ENCODE data around the gene NR2F1.
"Not testable (repeated sequence)": the region's sequence is repeated elsewhere in the genome, so short reads cannot be mapped to it uniquely, and the experiment has no call there.

The NR2F1 gene

DNA sequence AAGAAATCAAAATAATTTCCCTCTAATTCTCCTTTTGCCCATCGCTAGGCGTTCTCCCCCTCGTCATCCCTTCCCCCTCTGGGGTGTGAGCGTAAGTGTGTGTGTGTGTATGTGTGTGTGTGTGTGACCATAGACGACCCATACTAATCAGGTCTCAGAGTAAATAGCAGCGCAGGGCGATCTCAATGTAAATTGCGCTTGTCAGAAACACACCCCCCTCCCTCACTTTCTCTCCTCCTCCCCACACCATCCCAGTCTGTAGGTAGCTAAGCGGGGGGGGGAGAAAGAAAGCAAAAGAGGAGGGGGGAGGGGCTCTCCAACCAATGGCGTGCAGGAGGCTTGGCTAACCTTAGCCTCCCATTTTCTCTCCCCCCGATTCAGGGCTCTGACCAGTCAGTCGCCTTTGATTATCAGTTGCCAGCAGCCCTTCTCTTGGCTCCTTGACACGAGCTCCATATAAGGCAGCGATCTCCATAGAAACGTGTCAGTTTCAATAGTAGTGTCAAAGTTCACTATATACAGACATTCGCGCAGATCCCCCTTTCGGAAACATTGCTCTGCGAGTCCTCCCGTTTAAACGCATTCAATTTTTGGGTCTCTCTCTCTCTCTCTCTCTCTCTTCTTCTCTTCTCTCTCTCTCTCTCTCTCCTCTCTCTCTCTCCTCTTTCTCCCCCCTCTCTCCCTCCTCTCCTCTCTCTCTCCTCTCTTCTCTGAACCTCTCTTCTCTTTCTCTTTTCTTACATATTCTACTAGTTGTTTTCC is at the start of gene NR2F1:
NR2F1 (plus strand) TSS at position 546 of the 762 bp plus-strand sequence. CDS start 1,802 bp downstream, outside the sequence.
- no peak for FAIRE-seq

DNA sequence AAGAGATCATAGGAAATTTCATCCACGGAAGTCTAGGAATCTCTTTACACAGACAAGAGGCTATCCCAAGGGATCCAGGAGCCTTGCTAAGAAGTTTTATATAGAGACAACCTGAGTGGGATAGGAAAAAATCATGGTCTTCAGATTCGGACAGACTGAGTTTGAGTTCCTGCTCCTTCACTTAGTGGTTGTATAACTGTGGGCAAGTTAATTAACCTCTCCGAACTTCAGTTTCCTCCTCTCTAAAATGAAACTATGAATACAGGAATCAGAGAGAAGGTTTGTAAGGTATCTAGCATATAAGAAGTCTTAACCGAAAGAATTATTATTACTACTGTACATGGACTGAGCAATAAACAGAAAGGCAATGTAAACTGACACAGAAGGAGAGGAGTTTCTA is 37.1 kb upstream of the NR2F1 start:
- no peak for FAIRE-seq

DNA sequence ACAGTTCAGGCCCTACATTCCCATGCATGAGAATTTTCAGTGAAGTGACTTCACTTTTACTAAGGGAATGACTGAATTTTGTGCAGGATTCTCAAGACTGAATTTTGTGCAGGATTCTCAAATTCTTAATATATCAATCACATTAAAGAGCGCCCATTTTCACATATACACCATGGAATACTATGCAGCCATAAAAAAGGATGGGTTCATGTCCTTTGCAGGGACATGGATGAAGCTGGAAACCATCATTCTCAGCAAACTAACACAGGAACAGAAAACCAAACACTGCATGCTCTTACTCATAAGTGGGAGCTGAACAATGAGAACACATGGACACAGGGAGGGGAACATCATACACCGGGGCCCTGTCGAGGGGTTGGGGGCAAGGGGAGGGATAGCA is 33.4 kb upstream of the NR2F1 start:
- not testable (repeated sequence) for FAIRE-seq

DNA sequence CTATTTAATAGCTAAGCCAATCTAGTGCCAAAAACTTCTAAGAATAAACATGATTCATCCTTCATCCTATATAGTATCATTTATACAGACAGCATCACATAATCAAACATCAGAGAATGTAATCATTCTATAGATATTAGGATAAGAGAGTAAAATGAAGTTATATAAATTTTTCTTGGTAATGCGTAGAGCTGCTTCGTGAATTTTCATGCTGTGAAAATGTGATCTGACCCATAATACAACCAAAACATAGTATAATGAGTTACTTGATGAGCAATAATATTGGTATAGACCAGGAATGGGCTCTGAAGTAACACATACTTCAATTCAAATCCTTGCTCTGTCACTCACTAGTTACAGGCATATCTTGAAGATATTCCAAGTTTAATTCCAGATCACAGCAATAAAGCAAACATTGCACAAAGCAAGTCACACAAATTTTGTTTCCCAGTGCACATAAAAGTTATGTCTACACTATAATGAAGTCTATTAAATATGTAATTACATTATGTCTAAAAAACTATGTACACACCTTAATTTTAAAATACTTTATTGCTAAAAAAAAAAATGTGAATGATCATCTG is 25.9 kb upstream of the NR2F1 start:
- no peak for FAIRE-seq

DNA sequence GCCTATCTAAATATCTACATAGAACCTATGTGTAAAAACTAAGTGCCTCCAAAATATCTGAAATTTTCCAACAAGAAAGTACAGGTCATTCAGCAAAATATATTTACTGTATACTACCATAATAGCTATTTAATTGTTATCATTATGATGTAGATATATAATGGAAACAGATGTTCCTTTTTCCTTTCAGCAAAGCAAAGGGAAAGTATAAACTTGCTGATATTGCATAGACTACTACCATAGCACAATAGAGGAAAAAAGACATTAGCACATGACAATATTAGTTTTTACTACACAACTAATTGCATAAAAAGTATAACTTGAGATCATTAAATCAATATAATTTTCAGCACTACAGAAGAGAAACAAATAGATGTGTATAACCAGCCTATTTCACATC is 16.9 kb upstream of the NR2F1 start:
- no peak for FAIRE-seq

DNA sequence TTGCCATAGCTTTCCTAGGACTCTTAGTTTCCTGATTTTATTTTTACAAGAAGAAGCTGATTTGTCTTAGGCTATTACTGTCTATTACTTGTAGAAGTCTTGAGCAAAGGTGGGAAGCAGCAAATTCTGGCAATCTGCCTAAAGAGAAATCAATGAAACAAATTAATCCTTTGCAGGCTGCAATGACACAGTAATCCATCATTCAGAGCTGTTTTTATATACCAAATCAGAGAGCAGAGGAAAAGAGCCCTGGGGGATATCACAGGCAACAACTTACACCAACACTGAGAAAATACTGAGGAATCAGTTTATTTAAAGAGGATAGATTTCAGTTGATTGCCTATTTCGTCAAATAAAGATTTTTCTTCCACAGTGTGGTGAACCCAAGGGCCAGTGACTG is 15.6 kb upstream of the NR2F1 start:
- no peak for FAIRE-seq

DNA sequence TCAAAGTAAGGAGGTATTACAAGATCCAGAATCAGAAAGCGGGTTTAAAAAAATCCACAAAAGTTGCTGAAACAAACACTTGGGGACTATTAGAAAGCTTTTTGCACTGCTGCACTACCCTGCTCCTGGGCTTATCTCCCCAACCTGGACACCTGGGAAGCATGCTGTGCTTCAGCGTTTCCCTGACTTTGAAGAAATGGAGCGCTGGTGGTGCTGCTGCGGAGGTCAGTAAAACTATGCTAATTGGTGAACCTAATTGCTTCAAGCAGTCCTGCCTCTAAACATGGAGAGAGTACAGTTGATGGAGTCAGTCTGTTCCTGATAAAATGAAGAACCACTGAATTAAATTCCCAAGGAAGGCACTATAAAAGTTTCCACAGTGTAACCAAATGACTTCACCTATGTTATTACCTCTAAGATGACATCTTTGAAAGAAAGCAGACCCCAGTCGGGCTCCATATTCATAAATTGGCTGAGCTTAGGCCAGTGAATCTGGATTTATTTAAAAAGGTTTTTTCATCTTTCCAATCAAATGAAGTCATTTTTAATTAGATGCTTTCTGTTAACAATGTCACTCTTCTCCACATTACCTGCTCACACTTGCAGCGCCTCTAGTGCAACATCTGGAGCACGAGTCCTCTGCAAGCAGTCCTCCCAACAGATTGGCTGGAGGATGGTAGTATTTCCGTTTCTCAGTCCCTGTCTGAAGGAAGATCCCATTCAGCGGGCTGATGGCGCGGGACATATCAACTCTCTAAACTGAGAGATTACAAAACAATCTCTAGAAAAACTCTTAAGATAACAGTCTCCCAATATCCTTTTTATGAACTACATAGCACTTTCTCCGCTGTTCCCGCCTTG is 13.5 kb upstream of the NR2F1 start:
- FAIRE-seq = no peak

DNA sequence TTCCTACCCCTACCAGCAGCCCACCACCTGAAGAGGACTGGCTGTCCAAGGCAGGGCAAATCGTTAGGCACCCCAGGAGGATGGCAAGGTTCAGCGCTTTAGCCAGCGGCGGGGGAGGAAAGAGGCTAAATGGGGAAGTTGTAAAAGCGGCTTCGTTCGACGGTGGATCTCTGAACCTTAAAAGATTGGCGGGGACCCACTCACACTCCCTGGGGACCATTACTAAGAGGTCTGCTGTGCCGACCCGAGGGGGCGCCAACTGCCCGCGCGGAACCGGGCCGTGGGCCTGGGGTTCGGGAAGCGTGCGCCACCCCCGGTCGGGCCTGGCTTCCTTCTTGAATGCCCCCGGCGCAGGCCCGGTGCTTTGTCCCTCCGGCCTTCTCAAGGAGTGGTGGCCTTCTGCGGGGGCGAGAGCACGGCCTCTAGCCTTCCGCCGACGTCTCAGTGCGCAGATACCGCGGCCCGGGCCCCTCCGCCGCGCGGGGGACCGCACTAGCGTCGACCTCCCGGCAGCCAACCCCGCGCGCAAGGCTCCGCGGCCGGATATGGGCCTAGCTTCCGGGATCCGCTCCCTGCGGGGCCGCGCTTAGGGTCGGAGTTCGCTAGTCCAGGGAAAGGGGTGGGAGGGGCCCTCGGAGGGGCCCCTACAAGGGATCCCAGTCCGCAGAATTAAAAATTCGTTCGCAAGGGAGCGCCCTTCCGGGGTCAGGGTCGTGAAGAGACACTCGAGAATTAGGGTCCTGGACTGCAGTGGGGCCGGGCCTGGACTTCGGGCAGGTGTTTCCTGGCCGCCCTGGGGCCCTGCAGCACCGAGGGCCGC is 12.5 kb upstream of the NR2F1 start:
- no peak for FAIRE-seq

DNA sequence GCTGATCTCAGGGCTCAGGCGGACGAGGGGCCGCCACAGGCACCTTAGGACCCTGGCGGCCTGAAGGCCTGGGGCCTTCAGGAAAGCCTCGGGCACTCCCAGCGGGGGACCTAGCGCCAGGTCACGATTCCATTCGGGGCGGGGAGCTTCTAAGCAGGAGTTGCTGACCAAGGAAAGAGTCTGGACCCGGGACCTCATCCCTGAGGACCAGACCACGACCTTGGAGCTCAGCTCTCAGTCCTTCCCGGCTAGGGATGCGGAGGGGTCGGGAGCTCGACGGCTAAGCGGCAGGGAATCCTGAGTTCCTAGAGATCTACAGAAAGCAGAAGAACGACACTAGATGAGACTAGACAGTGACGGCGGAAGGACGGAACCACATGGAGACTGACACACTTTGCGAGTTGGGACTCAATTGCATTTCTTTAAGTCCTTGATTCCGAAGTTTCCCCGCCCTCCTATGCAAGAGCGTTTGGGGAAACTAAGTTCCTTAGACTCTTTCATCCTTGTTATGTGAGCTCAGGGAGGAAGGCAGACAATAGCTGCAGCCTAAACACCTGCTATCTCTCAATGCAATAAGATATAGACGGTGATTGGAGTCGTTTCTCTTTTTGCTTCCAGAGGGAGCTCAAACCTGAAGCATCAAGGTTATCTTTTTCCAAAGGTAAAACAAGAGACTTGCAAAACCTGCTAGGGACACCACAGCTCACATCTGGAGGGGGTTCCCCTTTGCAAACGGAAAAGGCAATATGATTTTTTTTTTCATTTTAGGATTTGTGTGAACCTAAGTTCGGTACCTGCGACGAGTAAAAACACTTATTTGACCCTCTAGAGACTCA is 11.7 kb upstream of the NR2F1 start:
- FAIRE-seq = no peak

DNA sequence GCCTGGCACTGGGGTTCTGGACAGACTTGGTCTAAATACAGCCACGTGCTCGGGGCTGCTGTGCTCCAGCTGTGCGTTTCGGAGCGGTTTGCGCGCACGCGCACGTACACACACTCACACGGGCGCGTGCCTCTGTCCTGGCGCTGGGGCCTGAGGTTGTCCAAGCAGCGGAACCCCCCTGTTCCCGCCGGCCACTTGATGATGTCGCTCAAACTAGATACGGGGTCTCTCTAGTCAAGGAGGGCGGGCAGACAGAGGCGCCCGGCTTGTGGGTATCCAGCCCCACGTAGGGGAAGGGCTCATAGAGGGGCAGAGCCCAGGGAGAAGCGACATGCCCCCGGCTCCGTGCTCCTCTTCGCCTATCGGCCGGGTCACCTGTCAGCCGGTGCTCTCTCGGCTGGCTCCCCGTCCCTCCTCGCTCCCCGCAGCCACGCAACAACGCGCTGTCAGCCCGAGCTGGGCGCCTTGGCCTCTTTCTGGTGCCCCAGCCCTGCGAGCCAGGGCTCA is 10.9 kb upstream of the NR2F1 start:
- FAIRE-seq = no peak

DNA sequence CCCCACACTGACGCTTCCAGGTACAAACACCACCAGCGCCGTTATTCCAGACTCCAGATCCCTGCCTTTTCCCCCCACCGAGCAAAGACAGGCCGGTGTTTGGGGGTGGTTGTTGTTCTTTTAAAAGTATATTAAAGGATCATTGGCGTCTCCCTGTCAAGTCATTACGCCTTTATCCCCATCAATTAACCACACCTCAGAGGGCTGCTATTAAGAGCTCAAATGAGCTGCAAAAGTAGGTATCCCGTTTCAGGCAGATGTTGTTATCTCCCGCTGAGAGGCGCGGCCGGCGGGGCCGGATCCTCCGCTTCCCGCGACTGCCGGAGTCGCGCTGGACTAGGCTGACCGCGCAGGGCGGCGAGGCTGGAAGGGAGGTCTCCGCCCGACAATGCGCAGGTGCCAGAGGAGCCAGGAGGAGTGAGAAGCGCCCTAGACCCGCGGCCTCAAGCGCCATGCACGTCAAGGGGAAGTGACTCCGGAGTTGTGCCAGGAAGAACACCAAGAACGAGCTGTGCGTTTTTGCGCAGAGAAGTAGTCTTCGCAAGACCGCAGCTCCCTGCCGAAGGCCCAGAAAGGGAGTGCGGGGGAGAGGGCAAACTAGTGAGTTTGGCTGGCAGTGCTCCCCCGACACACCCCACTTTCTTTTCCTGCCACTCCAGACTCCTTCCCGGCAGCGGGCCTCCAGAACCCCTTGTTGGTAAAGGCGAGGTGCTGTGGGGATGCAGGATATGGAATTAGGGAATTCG is 10.2 kb upstream of the NR2F1 start:
- no peak for FAIRE-seq

DNA sequence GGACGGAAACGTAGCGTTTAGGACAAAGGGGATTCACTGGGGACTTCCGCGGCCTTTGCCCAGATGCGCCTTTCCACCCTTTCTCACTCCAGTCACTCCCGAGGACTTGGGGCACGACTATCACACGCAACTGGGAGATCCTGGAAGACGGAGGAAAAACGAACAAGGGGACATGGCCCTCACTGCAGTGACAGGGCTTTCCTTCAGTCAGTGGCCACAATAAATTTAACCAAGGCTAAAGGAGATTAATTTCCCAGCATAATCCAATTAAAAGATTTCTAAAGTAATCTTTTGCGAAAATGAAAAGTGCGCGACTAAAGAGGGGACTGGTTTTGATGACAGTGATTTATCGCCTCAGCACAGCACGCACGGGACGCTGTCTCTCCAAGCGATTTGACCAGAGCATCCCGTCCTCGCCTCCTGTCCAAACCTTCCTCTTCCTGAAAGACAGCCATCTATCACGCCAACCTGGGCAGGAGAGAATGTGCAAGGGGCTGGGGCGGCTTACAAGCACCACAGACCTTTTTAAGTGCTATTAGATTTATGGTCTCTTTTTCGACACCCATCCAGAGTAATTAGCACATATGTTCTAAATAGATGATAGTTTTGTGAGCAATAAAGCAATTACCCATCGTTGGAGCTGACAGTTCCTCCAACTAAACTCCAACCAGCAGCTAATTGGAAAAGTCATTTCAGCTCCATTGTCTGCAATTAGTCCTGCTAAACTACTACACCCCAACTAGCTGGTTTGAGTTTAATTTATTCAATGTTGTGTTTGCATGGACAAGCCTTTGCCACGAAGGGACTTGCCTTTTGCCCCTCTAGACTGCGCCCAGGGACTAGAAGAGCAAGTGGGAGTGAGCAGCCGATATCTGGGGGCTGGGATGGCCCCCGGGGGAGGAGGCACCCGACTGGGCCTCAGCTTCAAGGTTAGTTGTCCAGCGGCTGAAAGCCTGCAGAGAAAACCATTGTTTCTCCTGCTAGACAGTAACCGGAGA is 9.4 kb upstream of the NR2F1 start:
- no peak for FAIRE-seq

DNA sequence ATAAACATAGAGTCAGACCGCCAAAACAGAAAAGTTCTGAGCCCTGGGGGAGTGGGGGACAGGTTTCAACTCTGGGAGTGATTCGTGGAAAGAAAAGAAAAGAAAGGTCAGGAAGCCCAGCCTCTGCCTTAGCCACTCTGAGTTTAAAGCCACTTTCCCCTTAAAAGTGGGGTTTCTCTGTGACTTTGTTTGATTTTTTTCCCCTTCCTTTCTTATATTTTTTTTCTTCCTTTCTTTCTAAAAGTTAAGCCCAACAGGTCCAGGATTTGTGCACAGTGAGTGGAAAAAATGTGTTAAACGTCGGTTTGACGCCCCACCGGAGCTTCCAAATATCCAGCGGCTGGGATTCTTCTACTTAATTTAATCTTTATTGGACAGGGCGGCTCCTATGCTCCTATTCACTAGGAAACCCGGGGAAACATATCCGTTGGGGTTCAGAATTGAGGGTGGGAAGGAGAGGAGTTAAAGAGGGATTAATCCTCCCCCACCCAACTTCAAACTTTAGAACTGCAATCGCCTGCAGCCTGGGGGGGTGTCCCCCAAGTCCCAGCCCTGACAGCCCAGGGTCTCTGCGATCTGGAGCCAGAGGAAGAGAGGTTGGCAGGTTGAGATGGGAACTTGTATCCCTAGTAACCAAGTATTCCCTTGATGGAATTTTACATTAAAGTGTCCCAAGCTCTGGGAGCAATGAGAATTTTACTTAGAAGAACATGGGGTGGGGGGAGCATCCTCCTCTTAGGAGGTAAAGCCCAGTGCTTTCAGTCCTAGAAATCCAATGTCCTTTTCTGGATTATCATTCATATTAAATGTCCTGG is 8.3 kb upstream of the NR2F1 start:
- FAIRE-seq = no peak

DNA sequence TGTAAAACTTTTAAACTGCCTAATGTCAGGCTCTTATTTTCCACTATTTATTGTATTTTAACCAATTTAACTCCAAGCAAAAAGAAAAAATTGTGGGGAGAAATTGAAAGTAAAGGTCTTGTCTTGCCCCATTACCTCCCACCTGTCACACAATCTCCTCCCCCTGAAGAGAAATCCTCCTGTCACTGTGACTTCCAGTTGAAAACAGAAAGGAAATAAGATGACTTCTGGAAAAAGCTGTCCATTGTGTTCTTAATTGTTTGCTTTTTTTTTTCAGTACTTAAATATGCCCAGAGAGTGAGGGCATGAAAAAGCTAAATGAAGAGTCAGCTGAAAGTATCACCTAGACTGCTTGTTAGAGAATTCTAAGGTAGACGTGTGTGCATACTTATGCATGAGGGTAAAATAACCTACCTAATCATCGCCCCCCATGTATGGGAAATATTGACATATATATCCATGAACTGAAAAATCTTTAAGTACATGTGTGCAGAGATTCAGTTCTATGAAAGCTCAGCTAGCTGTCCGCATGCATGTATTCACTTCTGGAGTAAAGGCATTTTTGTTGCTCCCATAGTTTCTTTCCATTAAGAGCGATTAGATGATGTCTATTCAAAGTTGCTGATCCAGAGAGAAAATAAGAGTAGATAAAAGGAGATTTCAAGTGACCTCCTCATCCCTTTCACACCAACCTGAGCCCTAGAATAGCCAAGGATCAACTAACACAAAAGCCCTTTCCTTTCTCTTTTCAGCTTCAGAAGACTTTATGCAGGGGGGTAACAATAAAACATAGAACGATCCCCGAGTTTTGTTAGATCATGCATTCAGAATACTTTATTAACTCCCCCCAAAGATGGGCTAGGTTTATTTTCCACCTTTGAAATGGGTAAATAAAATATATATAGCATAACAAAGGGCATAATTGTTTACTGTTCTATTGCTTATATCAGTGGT is 7.3 kb upstream of the NR2F1 start:
- no peak for FAIRE-seq

DNA sequence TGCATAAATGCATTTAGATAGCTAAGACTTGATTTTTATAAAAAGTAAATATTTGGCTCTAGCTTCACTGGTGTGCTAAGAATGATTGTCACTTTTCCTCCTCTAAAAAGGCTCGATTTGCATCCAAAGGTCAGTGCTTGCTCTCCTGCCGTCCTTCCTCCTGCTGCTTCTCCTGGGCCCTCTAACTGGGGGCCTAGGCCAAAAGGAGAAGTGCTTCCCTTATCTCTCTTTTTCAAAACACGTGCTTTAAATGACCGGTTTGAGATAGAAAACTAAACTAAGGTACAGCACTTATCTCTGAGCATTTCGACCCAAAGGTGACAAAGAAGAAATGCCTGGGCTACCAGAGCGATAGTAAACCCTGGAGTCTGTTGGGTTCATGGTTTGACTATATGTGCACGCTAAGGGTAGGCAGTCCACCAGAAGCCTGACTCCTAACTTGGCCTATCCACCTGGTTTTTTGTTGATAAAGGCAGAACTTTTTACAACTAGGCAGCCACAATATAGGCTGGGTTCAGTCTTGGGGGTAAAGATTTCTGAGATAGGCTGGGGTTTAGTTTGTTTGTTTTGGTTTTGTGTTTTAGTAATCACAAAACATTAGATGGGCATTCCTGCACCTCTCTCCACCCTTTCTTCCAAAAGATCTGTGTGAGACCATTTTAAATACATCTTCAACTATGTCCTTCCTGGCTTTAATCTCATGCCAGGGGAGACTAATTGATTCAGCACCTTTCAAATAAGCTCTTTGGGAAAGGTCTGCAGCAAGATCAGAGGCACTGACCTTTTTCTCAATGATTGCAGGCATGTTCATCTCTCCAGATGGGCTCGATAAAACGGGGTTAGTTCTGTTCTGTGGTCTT is 5.8 kb upstream of the NR2F1 start:
- FAIRE-seq = no peak

Measured in islet of Langerhans (tissue), 1 donor.